Mesothelial cell of epicardium (in vitro differentiated cells): Measurements from ENCODE around the gene CCR9. TPM values are rescaled to one million over a fixed set of nuclear protein-coding genes. Genes with fewer than 3 reads are reported as not detected.
A peak's percentile ranks its signal among the peaks of the same experiment; 100 is the strongest.

ENCODE experiments used
- DNase-seq, 2 experiments: peaks; one replicate each; pipeline ENCODE4 v3.0.0; 2021; ENCODE audit warnings: low spot score in 2 of 2; ENCODE audit not compliant: unreplicated experiment in 2 of 2
- H3K27ac Mint-ChIP-seq: 2 replicates; pipeline ENCODE4 v1.8.0; 2021; ENCODE audit warnings: mixed read lengths
- H3K27me3 Mint-ChIP-seq: 2 replicates; pipeline ENCODE4 v1.8.0; 2021; ENCODE audit warnings: low read depth, mixed read lengths
- H3K36me3 Mint-ChIP-seq: 2 replicates; pipeline ENCODE4 v1.8.0; 2021; ENCODE audit warnings: mixed read lengths
- H3K4me1 Mint-ChIP-seq: 2 replicates; pipeline ENCODE4 v1.8.0; 2021; ENCODE audit warnings: mixed read lengths
- H3K4me3 Mint-ChIP-seq: 2 replicates; pipeline ENCODE4 v1.8.0; 2021; ENCODE audit warnings: mild to moderate bottlenecking, moderate library complexity, mixed read lengths
- H3K9me3 Mint-ChIP-seq: 2 replicates; pipeline ENCODE4 v1.8.0; 2021; ENCODE audit warnings: mixed read lengths
- CTCF ChIP-seq: fragments of 200-600 bp; sonication (generic); IDR thresholded peaks from one replicate; pipeline ENCODE4 v1.5.0; 2021; ENCODE audit warnings: antibody characterized with exemption; ENCODE audit not compliant: unreplicated experiment
- total RNA-seq: library from RNA; stranded (reverse); gene quantifications from 3 replicates; pipeline ENCODE4 v1.2.1, GENCODE V29; 2021

The CCR9 gene
- total RNA-seq, 1 donor from 2014 or later: not detected

DNA sequence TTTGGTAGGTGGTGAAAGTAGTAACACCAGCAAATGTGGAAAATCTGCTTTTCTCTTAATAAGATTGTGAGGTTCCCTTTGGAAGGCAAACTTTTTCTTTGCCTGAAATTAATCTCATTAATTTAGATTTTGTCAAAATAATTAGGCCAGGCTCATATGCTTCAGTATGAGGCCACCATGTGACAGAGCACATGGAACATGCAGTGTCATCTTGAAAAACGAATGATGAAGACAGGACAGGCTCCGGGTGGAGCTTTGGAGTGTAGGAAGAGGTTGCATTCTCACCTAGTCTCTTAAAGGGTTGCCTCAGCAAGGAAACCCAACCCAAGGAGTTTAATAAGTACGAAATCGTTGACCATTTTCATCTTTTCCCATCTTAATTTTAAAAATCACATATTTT is 25.9 kb upstream of the CCR9 start:
- TF ChIP-seq CTCF: no peak
- H3K9me3 Mint-ChIP-seq: peaks cover 19% of the 10 kb centered on the region
- no peak overlapping the region for H3K27ac Mint-ChIP-seq
- peaks cover 35% of the 10 kb centered on the region for H3K27me3 Mint-ChIP-seq
- peaks cover 21% of the 10 kb centered on the region for H3K4me1 Mint-ChIP-seq
- DNase-seq: no peak
- H3K4me3 Mint-ChIP-seq: no peak overlapping the region
- no peaks in the 10 kb centered on the region for H3K36me3 Mint-ChIP-seq

DNA sequence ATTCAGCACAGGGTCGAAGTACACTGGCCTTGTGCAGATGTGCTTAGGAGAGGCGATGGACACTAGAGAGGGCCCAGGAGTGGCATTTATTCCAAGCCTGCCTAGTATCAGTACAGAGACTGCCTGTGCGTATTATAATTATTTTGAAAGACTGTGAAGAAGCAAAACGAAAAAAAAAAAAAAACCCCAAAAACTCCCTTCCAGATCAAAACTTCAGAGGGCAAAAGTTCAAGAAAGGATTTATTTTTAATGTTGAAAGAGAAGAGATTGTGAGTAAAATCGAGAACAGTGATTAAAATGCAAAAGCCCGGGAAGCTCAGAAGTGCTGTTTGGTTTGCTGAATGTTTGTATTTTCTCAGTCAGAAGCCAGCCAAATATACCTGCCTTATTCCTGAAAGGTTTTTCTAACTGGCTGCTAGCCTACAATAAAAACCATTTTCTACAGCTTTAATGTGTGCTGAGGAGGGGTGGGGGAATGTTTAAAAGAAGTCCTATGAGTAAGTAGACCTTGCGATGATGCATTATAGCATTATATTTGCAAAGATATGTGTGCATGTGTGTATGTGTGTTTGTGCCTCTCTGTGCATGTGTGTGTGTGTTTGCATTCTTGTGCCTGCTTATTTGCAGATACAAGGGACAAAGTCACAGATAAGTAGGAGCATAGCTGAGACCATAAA is 25.2 kb upstream of the CCR9 start:
- peak overlapping the region; percentile 74 for H3K27ac Mint-ChIP-seq

DNA sequence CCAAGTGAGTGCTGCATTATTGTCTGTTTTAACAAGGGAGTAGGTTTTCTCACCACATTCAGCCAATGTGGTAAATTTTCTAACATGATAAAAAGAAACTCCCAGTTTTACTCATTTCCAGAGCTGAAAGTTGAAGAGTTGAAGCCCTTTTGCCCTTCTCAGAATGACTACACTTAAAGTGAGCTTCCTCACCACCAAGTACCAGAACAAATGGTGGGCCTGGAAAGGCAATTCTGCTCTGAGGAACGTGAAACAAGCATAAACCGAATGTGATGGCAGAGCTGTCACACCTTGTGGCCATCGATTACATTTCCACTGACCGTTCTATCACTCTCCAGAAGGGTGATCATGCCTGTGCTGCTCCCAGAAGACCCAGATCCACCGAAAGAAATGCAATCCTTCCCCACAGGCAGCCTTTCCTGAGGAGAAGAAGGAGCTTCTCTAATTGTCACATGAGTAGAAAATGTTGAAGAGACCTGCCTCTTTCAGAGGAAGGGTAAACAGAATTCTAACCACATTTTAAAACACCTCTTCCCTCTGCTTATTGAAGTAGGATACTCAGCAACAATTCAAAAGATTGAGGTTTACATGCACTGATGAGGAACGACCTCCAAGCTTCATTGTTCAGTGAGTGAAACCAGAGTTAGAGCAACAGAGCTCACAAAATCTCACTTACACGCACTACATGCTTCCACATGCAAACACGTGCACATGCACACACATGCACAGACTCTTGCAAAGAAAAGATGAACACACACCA is 21.4 kb upstream of the CCR9 start:
- no peak for TF ChIP-seq CTCF
- Mint-ChIP-seq H3K27ac (no peak overlapping the region), H3K27me3 (peaks cover 44% of the 10 kb centered on the region), H3K4me3 (no peak overlapping the region), H3K9me3 (peaks cover 9% of the 10 kb centered on the region), H3K36me3 (no peaks in the 10 kb centered on the region), H3K4me1 (peaks cover 21% of the 10 kb centered on the region)
- DNase-seq: no peak

More for the DNA sequence above, 25.2 kb upstream of the CCR9 start:
- no peak overlapping the region for H3K4me3 Mint-ChIP-seq
- no peak for DNase-seq
- no peak for TF ChIP-seq CTCF
- no peaks in the 10 kb centered on the region for H3K36me3 Mint-ChIP-seq
- peaks cover 12% of the 10 kb centered on the region for H3K9me3 Mint-ChIP-seq
- peaks cover 36% of the 10 kb centered on the region for H3K27me3 Mint-ChIP-seq
- H3K4me1 Mint-ChIP-seq: peaks cover 21% of the 10 kb centered on the region

- no peak overlapping the region for H3K4me3 Mint-ChIP-seq
- no peak for TF ChIP-seq CTCF
- peaks cover 9% of the 10 kb centered on the region for H3K9me3 Mint-ChIP-seq
- DNase-seq: no peak
- H3K27ac Mint-ChIP-seq: no peak overlapping the region
- H3K4me1 Mint-ChIP-seq: peaks cover 20% of the 10 kb centered on the region
- peaks cover 48% of the 10 kb centered on the region for H3K27me3 Mint-ChIP-seq
- H3K36me3 Mint-ChIP-seq: no peaks in the 10 kb centered on the region
Observed at GRCh38 chr3:45865563-45865962, 20.8 kb upstream of the CCR9 start.

GRCh38 chr3:45868213-45868612 is 18.1 kb upstream of the CCR9 start:
- no peaks in the 10 kb centered on the region for H3K36me3 Mint-ChIP-seq
- H3K27ac Mint-ChIP-seq: no peak overlapping the region
- no peaks in the 10 kb centered on the region for H3K4me1 Mint-ChIP-seq
- no peak for TF ChIP-seq CTCF
- H3K4me3 Mint-ChIP-seq: no peak overlapping the region
- peaks cover 47% of the 10 kb centered on the region for H3K27me3 Mint-ChIP-seq
- no peak for DNase-seq
- H3K9me3 Mint-ChIP-seq: peaks cover 9% of the 10 kb centered on the region
